ENCODE measurements around the gene PDZD8.

The PDZD8 gene

DNA sequence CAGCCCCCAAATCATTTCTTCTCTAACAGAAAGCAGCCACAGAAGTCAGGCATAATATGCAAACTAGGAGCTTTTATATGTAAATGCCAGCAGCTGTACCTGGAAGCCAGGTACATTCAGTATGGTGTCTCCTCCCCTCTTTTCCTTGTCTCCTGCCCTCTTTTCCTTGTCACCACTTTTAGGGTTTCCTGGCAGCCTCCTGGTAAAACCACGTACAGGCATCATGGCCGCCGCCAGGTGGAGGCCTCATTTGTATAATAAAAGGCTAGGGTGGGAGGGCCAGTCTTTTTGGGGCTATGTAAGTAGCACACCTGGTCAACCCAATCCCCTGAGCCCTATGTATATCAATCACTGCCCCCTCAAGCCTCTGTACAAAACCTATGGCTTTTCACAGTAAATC lies 28.7 kb downstream of the PDZD8 start:
- no peak overlapping the region for H3K4me3 ChIP-seq (ENCODE audit: insufficient read depth in 1 of 2, low read depth in 1 of 2, low read length in 2 of 2)

DNA sequence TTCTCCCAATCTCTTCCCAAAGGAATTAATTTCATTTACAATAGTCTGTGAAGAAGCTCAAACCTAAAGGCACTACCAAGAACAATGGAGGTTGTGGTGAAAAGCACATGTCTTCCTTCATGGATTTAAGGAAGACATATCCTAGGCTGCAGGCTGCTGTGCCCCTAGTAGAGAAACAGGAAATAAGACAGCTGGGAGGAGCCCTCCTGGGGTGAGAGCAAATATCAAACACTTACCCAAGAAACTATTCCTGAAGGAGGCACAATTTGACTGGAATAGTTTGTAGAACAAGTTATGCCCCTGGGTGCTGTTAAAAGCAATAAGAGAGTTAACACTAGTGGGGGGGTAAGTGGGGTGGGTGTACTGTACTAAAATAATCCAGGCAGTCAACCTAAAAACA lies 30.1 kb downstream of the PDZD8 start:
- H3K23ac ChIP-seq (ENCODE audit: low read length in 2 of 2): no peak overlapping the region
- H3K27me3 ChIP-seq (ENCODE audit: control insufficient read depth in 1 of 2, insufficient read depth in 1 of 2, low read length in 2 of 2): no peaks in the 10 kb centered on the region
- H3K79me1 ChIP-seq (replicated peaks; ENCODE audit: low read length, poor library complexity, severe bottlenecking): peaks cover 24% of the 10 kb centered on the region
- H3K14ac ChIP-seq (ENCODE audit: low read length in 2 of 2): no peak overlapping the region
- H2BK15ac ChIP-seq (ENCODE audit: low read depth, poor library complexity, severe bottlenecking): no peak overlapping the region
- H2BK12ac ChIP-seq (ENCODE audit: low read length in 2 of 2): no peak overlapping the region
- no peak overlapping the region for H2AFZ ChIP-seq (ENCODE audit: low read depth, low read length)
- H3K9me3 ChIP-seq (ENCODE audit: control insufficient read depth, low read length): no peaks in the 10 kb centered on the region
- H4K91ac ChIP-seq (ENCODE audit: low read length): no peak overlapping the region
- no peak overlapping the region for H2AK5ac ChIP-seq (ENCODE audit: low read length, severe bottlenecking)
- peaks cover 0 to 5% of the 10 kb centered on the region in 2 experiments for H3K36me3 ChIP-seq (ENCODE audit: control insufficient read depth in 1 of 2, insufficient read depth in 2 of 2, low read depth in 1 of 2, low read length in 2 of 2)
- no peak overlapping the region for H2BK120ac ChIP-seq (ENCODE audit: low read depth, low read length)
- no peak overlapping the region for H3K9ac ChIP-seq (ENCODE audit: low read length)
- H3K4me3 ChIP-seq (ENCODE audit: insufficient read depth in 1 of 2, low read depth in 1 of 2, low read length in 2 of 2): no peak overlapping the region
- DNase-seq: no peak
- no peak overlapping the region for H3K18ac ChIP-seq (ENCODE audit: low read depth in 1 of 2, low read length in 2 of 2)
- peak overlapping the region; percentile 30 for H3K27ac ChIP-seq (ENCODE audit: low read length, poor library complexity, severe bottlenecking)
- H4K8ac ChIP-seq (ENCODE audit: low read length): no peak overlapping the region
- peaks cover 5% of the 10 kb centered on the region for H3K4me1 ChIP-seq (ENCODE audit: control insufficient read depth, insufficient read depth, low read depth, low read length)
- no peak overlapping the region for H2BK5ac ChIP-seq (ENCODE audit: low read depth, low read length, poor library complexity, severe bottlenecking)
- H3K4ac ChIP-seq (ENCODE audit: low read depth in 1 of 2, low read length in 2 of 2): no peak overlapping the region
- H3K4me2 ChIP-seq (ENCODE audit: low read length, poor library complexity, severe bottlenecking): no peak overlapping the region

More for the DNA sequence above, 28.7 kb downstream of the PDZD8 start:
- Histone ChIP-seq H3K9ac (ENCODE audit: low read length) (no peak overlapping the region), H2BK120ac (ENCODE audit: low read depth, low read length) (no peak overlapping the region), H3K4me2 (ENCODE audit: low read length, poor library complexity, severe bottlenecking) (no peak overlapping the region), H3K9me3 (ENCODE audit: control insufficient read depth, low read length) (no peaks in the 10 kb centered on the region), H3K4me1 (ENCODE audit: control insufficient read depth, insufficient read depth, low read depth, low read length) (peaks cover 5% of the 10 kb centered on the region), H3K14ac (ENCODE audit: low read length in 2 of 2) (no peak overlapping the region), H2BK15ac (ENCODE audit: low read depth, poor library complexity, severe bottlenecking) (no peak overlapping the region), H2BK12ac (ENCODE audit: low read length in 2 of 2) (no peak overlapping the region), H3K27ac (ENCODE audit: low read length, poor library complexity, severe bottlenecking) (no peak overlapping the region), H3K79me1 (replicated peaks; ENCODE audit: low read length, poor library complexity, severe bottlenecking) (peaks cover 17% of the 10 kb centered on the region), H3K18ac (ENCODE audit: low read depth in 1 of 2, low read length in 2 of 2) (no peak overlapping the region), H3K36me3 (ENCODE audit: control insufficient read depth in 1 of 2, insufficient read depth in 2 of 2, low read depth in 1 of 2, low read length in 2 of 2) (no peaks in the 10 kb centered on the region), H4K8ac (ENCODE audit: low read length) (no peak overlapping the region), H4K91ac (ENCODE audit: low read length) (no peak overlapping the region), H2AK5ac (ENCODE audit: low read length, severe bottlenecking) (no peak overlapping the region), H2BK5ac (ENCODE audit: low read depth, low read length, poor library complexity, severe bottlenecking) (no peak overlapping the region), H3K27me3 (ENCODE audit: control insufficient read depth in 1 of 2, insufficient read depth in 1 of 2, low read length in 2 of 2) (no peaks in the 10 kb centered on the region), H2AFZ (ENCODE audit: low read depth, low read length) (no peak overlapping the region), H3K4ac (ENCODE audit: low read depth in 1 of 2, low read length in 2 of 2) (no peak overlapping the region), H3K23ac (ENCODE audit: low read length in 2 of 2) (no peak overlapping the region)
- DNase-seq: no peak
- WGBS: 88% methylated on average over 3 of the region's 3 CpGs

DNA sequence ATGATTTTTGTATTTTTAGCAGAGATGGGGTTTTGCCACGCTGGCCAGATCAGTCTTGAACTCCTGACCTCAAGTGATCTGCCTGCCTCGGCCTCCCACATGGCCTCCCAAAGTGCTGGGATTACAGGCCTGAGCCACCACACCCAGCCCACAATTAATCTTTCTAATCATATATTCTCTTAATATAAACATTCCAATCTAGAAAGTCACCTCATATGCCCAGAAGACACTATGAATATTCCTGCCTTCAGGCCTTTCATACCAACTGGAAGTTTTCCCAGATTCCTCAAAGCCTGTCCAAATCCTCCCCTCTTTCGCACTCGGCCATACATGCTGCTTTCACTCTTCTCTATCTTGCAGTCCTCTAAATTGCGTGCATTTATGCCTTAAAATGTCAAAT lies 32.6 kb downstream of the PDZD8 start:
- Histone ChIP-seq H2BK120ac (ENCODE audit: low read depth, low read length) (no peak overlapping the region), H2BK12ac (ENCODE audit: low read length in 2 of 2) (no peak overlapping the region), H3K4me3 (ENCODE audit: insufficient read depth in 1 of 2, low read depth in 1 of 2, low read length in 2 of 2) (no peak overlapping the region), H3K9me3 (ENCODE audit: control insufficient read depth, low read length) (no peaks in the 10 kb centered on the region), H3K4me1 (ENCODE audit: control insufficient read depth, insufficient read depth, low read depth, low read length) (peaks cover 4% of the 10 kb centered on the region), H3K27me3 (ENCODE audit: control insufficient read depth in 1 of 2, insufficient read depth in 1 of 2, low read length in 2 of 2) (no peaks in the 10 kb centered on the region), H3K36me3 (ENCODE audit: control insufficient read depth in 1 of 2, insufficient read depth in 2 of 2, low read depth in 1 of 2, low read length in 2 of 2) (peaks cover 0 to 16% of the 10 kb centered on the region in 2 experiments), H3K4me2 (ENCODE audit: low read length, poor library complexity, severe bottlenecking) (no peak overlapping the region), H2BK15ac (ENCODE audit: low read depth, poor library complexity, severe bottlenecking) (no peak overlapping the region), H3K23ac (ENCODE audit: low read length in 2 of 2) (no peak overlapping the region), H3K18ac (ENCODE audit: low read depth in 1 of 2, low read length in 2 of 2) (no peak overlapping the region), H3K27ac (ENCODE audit: low read length, poor library complexity, severe bottlenecking) (peak overlapping the region; percentile 27), H4K91ac (ENCODE audit: low read length) (no peak overlapping the region), H2AFZ (ENCODE audit: low read depth, low read length) (no peak overlapping the region), H4K8ac (ENCODE audit: low read length) (no peak overlapping the region), H2AK5ac (ENCODE audit: low read length, severe bottlenecking) (no peak overlapping the region), H3K14ac (ENCODE audit: low read length in 2 of 2) (no peak overlapping the region), H3K79me1 (replicated peaks; ENCODE audit: low read length, poor library complexity, severe bottlenecking) (peaks cover 26% of the 10 kb centered on the region), H2BK5ac (ENCODE audit: low read depth, low read length, poor library complexity, severe bottlenecking) (no peak overlapping the region), H3K4ac (ENCODE audit: low read depth in 1 of 2, low read length in 2 of 2) (no peak overlapping the region), H3K9ac (ENCODE audit: low read length) (no peak overlapping the region)
- DNase-seq: peak; percentile 23
- WGBS: 91% methylated on average over 5 of the region's 5 CpGs

DNA sequence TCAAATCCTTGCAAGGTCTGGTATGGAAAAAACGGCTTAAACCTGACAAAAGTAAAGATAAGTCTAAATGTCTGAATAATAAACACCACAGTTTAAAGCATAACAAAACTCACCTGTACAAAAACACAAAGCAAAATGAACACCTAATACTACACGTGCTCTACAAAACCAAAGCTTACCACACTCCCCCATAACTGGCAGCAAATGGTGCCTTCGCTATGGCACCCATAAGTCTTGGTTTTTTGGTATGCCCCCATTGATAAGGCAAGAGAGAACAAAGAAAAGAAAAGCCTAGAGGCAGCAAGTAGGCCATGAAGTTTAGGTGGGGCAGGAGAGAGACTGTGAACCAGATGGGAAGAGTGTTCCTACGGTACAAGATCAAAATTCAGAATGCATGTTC lies 34.2 kb downstream of the PDZD8 start:
- Histone ChIP-seq H3K4me2 (ENCODE audit: low read length, poor library complexity, severe bottlenecking) (no peak overlapping the region), H3K9me3 (ENCODE audit: control insufficient read depth, low read length) (no peaks in the 10 kb centered on the region), H3K23ac (ENCODE audit: low read length in 2 of 2) (no peak overlapping the region), H2BK120ac (ENCODE audit: low read depth, low read length) (no peak overlapping the region), H3K9ac (ENCODE audit: low read length) (no peak overlapping the region), H3K36me3 (ENCODE audit: control insufficient read depth in 1 of 2, insufficient read depth in 2 of 2, low read depth in 1 of 2, low read length in 2 of 2) (peaks cover 0 to 21% of the 10 kb centered on the region in 2 experiments), H2BK15ac (ENCODE audit: low read depth, poor library complexity, severe bottlenecking) (no peak overlapping the region), H3K14ac (ENCODE audit: low read length in 2 of 2) (no peak overlapping the region), H2AFZ (ENCODE audit: low read depth, low read length) (no peak overlapping the region), H3K18ac (ENCODE audit: low read depth in 1 of 2, low read length in 2 of 2) (no peak overlapping the region), H2BK5ac (ENCODE audit: low read depth, low read length, poor library complexity, severe bottlenecking) (no peak overlapping the region), H3K79me1 (replicated peaks; ENCODE audit: low read length, poor library complexity, severe bottlenecking) (peaks cover 19% of the 10 kb centered on the region), H4K8ac (ENCODE audit: low read length) (no peak overlapping the region), H3K4ac (ENCODE audit: low read depth in 1 of 2, low read length in 2 of 2) (no peak overlapping the region), H3K27me3 (ENCODE audit: control insufficient read depth in 1 of 2, insufficient read depth in 1 of 2, low read length in 2 of 2) (no peaks in the 10 kb centered on the region), H2BK12ac (ENCODE audit: low read length in 2 of 2) (no peak overlapping the region), H2AK5ac (ENCODE audit: low read length, severe bottlenecking) (no peak overlapping the region), H3K27ac (ENCODE audit: low read length, poor library complexity, severe bottlenecking) (no peak overlapping the region), H3K4me3 (ENCODE audit: insufficient read depth in 1 of 2, low read depth in 1 of 2, low read length in 2 of 2) (no peak overlapping the region), H4K91ac (ENCODE audit: low read length) (no peak overlapping the region), H3K4me1 (ENCODE audit: control insufficient read depth, insufficient read depth, low read depth, low read length) (peaks cover 4% of the 10 kb centered on the region)
- WGBS: 95% methylated on average over 4 of the region's 4 CpGs
- no peak for DNase-seq

Measured in mesenchymal stem cell (in vitro differentiated cells and primary cell).